AG04449 (cell line): ENCODE data around the gene LRRC15.

Experiments used
- CTCF ChIA-PET: fragments of 350-600 bp; formaldehyde crosslinking; extraction: SDS; loops from one replicate; lab custom pipeline; 2021; ENCODE audit warnings: antibody characterized with exemption; lab: Yijun Ruan, JAX
- POLR2A ChIA-PET: fragments of 400-600, 350-600 bp; formaldehyde crosslinking; extraction: SDS; loops from one replicate; lab custom pipeline; 2020; ENCODE audit warnings: antibody characterized with exemption, inconsistent platforms; lab: Yijun Ruan, JAX
- DNase-seq: peaks from one replicate; pipeline ENCODE4 v3.0.0-alpha.2; 2010; ENCODE audit warnings: low read depth, low spot score
- H3K4me3 ChIP-seq: 2 replicates; pipeline ENCODE4 v1.5.1; 2011; ENCODE audit warnings: low read depth, mild to moderate bottlenecking, control low read depth, low read length
- TF ChIP-seq, protein P1 (sequence below): IDR thresholded peaks from one replicate; pipeline ENCODE4 v1.5.1; 2011; ENCODE audit warnings: mild to moderate bottlenecking, moderate library complexity, low read length, control low read depth, inconsistent platforms; ENCODE audit not compliant: insufficient read depth; ENCODE audit errors: missing control alignments

LRRC15 gene

DNA sequence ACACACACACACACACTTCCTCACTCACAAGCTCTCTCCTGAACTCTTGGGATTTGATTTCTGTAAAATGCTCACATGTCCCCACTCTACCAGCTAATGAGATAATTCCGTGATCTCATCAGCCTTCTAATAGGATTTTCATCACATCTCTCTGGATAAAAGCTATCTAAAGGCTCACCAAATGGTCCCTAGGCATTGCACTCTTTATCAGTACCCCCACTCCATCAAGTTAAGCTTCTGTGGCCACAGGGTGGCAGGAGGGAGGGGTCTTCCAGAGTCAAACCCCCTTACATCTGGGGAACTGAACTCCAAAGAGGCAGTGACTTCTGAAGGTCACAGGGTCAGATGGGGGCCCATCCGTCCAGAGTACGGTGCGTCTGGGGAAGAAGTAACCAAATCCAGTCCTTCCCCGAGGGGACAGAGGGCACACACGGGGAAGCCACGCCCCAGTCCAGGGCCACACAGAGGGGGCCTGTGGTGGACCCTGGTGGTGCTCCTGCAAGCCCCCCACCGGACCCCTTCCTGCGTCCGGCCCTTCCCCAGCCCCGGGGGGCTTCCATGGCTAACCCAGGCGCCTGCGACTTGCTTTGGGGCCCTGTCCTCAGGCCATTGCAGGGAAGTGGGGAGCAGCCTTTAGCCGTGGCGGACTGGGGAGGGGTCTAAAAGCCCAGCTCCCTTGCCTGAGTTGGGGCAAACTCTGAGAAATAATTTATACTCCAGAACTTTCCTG, 44.0 kb downstream of the LRRC15 start:
- CTCF ChIA-PET: interaction anchor here (0.6 to 1.5 kb wide), 3 partner anchors 9 to 18 kb away, joined by 3 to 7 read pairs (median 3); no protein-coding TSS in a partner anchor
- POLR2A ChIA-PET: no interaction called here

DNA sequence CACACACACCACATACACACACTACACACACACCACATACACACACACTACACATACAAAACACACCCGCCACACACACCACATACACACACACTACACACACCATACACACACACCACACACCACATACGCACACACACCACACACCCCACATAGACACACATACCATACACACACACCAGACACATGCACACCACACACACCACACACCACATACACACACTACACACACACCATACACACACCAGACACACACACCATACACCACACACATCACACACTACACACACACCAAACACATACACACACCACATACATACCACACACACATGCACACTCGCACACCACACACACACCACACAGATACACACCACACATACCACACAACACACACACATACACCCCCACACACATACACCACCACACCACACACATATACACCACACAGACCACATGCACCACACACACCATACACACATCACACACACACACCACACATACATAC, 44.7 kb downstream of the LRRC15 start:
- H3K4me3 ChIP-seq: no peak overlapping the region
- POLR2A ChIA-PET: no interaction called here
- CTCF ChIA-PET: interaction anchor here (0.8 to 2.8 kb wide), 5 partner anchors 9 to 545 kb away, joined by 3 to 20 read pairs (median 7); no protein-coding TSS in a partner anchor
- TF ChIP-seq, protein P1, sequence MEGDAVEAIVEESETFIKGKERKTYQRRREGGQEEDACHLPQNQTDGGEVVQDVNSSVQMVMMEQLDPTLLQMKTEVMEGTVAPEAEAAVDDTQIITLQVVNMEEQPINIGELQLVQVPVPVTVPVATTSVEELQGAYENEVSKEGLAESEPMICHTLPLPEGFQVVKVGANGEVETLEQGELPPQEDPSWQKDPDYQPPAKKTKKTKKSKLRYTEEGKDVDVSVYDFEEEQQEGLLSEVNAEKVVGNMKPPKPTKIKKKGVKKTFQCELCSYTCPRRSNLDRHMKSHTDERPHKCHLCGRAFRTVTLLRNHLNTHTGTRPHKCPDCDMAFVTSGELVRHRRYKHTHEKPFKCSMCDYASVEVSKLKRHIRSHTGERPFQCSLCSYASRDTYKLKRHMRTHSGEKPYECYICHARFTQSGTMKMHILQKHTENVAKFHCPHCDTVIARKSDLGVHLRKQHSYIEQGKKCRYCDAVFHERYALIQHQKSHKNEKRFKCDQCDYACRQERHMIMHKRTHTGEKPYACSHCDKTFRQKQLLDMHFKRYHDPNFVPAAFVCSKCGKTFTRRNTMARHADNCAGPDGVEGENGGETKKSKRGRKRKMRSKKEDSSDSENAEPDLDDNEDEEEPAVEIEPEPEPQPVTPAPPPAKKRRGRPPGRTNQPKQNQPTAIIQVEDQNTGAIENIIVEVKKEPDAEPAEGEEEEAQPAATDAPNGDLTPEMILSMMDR: no peak
- DNase-seq: no peak

More for the DNA sequence above, 44.0 kb downstream of the LRRC15 start:
- TF ChIP-seq, protein P1: no peak
- no peak overlapping the region for H3K4me3 ChIP-seq
- DNase-seq: no peak

DNA sequence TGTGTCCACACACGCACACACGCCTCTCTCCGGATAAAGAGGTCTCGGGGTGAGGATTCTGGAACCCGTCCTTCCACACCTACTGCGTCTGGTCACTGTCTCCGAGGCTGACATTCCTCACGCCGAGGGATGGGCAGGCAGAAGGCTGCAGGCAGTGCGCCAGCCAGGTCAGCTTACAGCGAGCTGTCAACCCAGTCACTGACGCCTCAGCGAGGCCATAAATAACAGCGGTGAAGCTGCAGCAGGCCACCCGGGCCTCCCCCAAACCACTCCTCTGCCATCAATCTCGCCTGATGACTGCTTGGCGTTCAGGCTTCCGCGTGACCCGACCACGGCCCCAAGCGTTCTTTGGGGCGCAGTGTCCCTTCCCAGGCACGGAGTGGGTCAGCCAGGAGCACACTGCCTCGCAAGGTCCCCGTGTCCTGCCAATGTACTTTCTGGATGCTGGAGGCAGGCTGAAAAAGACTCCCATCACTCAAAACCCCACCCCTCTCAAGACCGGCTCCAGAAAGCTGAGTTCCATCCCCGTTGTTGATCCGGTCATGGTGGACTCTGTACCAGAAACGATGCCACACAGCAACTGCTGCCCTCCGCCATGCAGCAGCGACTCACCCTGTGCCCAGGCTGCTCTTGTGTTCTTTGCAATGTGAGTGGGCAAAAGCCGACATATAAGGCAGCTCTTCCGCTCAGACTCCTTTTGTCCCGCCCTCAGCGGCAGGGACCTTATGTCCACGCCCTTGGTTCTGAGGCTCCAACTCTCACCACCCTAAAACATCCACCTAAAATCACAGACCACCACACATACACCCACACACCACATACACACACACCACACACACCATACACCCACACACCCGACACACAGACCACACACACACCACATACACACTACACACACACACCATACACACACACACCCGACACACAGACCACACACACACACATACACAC, 45.5 kb downstream of the LRRC15 start:
- peak overlapping the region; percentile 37 for H3K4me3 ChIP-seq
- ChIA-PET POLR2A (interaction anchor here (0.5 to 0.6 kb wide), 2 partner anchors 86 to 668 kb away, joined by 3 read pairs; no protein-coding TSS in a partner anchor), CTCF (interaction anchor here (1.4 to 2.8 kb wide), 5 partner anchors 8 to 544 kb away, joined by 3 to 20 read pairs (median 9); no protein-coding TSS in a partner anchor)
- DNase-seq: no peak
- TF ChIP-seq, protein P1: no peak

DNA sequence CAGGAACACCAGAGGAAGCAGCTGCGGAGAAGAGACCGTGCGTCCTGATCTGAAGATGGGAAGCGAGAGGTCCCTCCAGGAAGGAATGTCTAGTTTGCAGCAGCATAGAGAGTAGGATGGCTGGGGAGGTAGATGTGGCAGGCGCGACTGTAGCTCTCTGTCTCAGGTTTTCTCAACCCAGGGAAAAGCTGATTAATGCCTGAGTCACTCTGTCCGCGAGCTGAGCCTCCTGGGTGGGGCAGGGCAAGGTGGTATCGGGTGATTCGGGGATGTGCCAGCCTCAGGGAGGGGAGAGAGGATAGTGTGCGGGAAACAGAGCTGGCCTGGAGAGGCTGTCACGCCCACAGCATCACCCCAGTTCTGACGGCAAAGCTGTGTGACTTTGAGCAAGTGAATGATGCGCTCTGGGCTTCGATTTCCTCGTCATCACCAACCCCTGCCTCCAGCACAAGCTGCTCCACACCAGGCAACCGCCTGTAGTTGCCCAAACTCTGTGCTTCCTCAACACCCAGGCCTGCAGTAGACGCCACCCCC, 46.8 kb downstream of the LRRC15 start:
- ChIA-PET CTCF (interaction anchor here (1.0 to 2.8 kb wide), 5 partner anchors 9 to 543 kb away, joined by 3 to 20 read pairs (median 5); no protein-coding TSS in a partner anchor), POLR2A (no interaction called here)
- TF ChIP-seq, protein P1: no peak
- H3K4me3 ChIP-seq: no peak overlapping the region
- DNase-seq: no peak

DNA sequence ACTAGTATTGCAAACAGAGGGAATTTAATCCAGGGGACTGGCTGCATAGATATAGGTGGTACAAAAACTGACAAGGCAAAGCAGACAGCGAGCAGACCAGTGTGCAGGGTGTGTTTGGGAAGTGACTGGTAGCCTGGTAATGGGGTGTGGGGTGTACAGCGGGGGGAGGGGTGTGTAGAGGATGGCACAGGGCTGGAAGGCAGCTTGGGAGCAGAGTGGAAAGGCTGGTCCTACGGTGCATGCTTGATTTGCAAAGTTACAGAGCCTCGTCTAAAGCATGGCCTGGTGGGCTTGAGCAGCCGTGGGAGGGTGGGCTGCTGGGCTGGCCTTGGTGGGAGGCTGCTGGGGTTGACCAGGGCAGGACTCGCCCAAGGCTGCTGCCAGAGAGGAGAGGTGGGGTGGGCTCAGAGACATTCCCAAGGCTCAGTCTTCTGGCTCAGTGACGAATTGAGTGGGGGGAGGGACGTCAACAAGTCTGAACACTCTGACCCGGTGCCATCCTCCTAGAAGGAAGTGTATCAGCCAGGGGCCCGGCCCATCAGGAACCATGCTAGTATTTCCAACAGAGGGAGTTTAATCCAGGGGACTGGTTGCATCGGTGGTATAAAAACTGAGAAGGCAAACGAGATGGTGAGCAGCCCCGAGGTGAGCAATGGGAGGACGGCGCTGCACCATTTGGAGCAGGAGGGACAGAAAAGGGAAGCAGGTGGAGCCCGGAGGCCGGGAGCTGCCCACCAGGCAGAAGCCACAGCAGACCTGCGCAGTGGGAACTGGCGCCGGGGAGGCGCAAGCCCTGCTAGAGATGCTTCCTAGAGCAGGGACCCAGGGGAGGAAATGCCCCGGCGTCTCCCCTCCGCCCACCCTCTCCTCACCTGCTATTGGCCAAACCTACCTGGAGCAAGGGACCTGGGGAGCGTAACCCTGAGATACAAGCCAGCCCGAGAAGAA, 47.6 kb downstream of the LRRC15 start:
- H3K4me3 ChIP-seq: no peak overlapping the region
- TF ChIP-seq, protein P1: no peak
- ChIA-PET CTCF (interaction anchor here (1.0 to 14.0 kb wide), 5 partner anchors 8 to 542 kb away, joined by 3 to 416 read pairs (median 9); no protein-coding TSS in a partner anchor), POLR2A (no interaction called here)
- DNase-seq: no peak
